KMS-11 (cell line): ENCODE results near the gene PPP1R14D.

ENCODE experiments used
- H2AFZ ChIP-seq: fragments of 200-600 bp; sonication (generic); 2 replicates; pipeline ENCODE4 v1.6.1; 2016; ENCODE audit warnings: antibody characterized with exemption, mixed run types, low read depth
- H3K27ac ChIP-seq: fragments of 200-600 bp; sonication (generic); 2 replicates; pipeline ENCODE4 v1.6.1; 2016; ENCODE audit warnings: mild to moderate bottlenecking, mixed run types
- H3K27me3 ChIP-seq: fragments of 200-600 bp; sonication (generic); 2 replicates; pipeline ENCODE4 v1.6.1; 2017; ENCODE audit warnings: mild to moderate bottlenecking, low read depth, mixed run types, moderate library complexity; ENCODE audit not compliant: insufficient read depth
- H3K36me3 ChIP-seq: fragments of 200-600 bp; sonication (generic); 2 replicates; pipeline ENCODE4 v1.6.1; 2017; ENCODE audit warnings: mild to moderate bottlenecking, mixed run types; ENCODE audit not compliant: insufficient read depth
- H3K4me1 ChIP-seq: fragments of 200-600 bp; sonication (generic); 2 replicates; pipeline ENCODE4 v1.6.1; 2016; ENCODE audit warnings: mild to moderate bottlenecking, low read depth, mixed run types; ENCODE audit not compliant: poor library complexity, severe bottlenecking
- H3K4me2 ChIP-seq: fragments of 200-600 bp; sonication (generic); 2 replicates; pipeline ENCODE4 v1.7.0; 2016; ENCODE audit warnings: mild to moderate bottlenecking, mixed run types
- H3K4me3 ChIP-seq: fragments of 200-600 bp; sonication (generic); IDR thresholded peaks from 2 replicates; pipeline ENCODE4 v1.6.1; 2017; ENCODE audit warnings: low read depth, low read length, mixed read lengths; ENCODE audit not compliant: insufficient read depth
- H3K79me2 ChIP-seq: fragments of 200-600 bp; sonication (generic); 2 replicates; pipeline ENCODE4 v1.6.1; 2016; ENCODE audit warnings: low read depth, mixed run types; ENCODE audit not compliant: insufficient read depth
- H3K9ac ChIP-seq: fragments of 200-600 bp; sonication (generic); 2 replicates; pipeline ENCODE4 v1.6.1; 2016; ENCODE audit warnings: mild to moderate bottlenecking, mixed run types
- H4K20me1 ChIP-seq: fragments of 200-600 bp; sonication (generic); 2 replicates; pipeline ENCODE4 v1.6.1; 2016; ENCODE audit warnings: mild to moderate bottlenecking, mixed run types; ENCODE audit not compliant: insufficient read depth
- CTCF ChIP-seq: fragments of 200-600 bp; sonication (generic); conservative IDR thresholded peaks from 2 replicates; pipeline ENCODE4 v1.6.1; 2017; ENCODE audit warnings: low read depth, mild to moderate bottlenecking, antibody characterized with exemption, low read length, moderate library complexity, mixed read lengths

The PPP1R14D gene

DNA sequence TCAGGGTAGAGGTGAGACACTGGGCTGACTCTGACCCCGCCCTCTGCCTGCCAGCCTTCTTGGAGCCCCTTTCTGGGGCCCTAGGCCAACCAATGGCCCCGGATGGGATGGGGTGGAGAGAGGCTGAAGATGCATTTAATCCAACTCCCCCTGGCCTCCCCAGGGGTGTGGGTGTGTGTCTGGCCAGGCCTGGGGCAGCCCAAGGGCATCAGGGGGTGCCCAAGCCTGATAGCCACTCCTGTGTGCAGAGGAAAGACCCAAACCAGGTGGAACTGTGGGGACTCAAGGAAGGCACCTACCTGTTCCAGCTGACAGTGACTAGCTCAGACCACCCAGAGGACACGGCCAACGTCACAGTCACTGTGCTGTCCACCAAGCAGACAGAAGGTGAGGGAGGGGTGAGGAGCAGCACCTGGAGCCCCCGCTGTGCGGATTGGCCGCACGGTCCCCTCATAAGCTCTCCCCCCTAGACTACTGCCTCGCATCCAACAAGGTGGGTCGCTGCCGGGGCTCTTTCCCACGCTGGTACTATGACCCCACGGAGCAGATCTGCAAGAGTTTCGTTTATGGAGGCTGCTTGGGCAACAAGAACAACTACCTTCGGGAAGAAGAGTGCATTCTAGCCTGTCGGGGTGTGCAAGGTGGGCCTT is 24.9 kb upstream of the PPP1R14D start:
- Histone ChIP-seq H3K9ac (no peak overlapping the region), H3K27me3 (no peaks in the 10 kb centered on the region), H3K4me2 (no peak overlapping the region), H2AFZ (no peak overlapping the region), H3K4me3 (no peak overlapping the region), H3K4me1 (peaks cover 13% of the 10 kb centered on the region), H4K20me1 (no peaks in the 10 kb centered on the region), H3K79me2 (no peaks in the 10 kb centered on the region), H3K27ac (no peak overlapping the region), H3K36me3 (no peaks in the 10 kb centered on the region)
- TF ChIP-seq CTCF: no peak

DNA sequence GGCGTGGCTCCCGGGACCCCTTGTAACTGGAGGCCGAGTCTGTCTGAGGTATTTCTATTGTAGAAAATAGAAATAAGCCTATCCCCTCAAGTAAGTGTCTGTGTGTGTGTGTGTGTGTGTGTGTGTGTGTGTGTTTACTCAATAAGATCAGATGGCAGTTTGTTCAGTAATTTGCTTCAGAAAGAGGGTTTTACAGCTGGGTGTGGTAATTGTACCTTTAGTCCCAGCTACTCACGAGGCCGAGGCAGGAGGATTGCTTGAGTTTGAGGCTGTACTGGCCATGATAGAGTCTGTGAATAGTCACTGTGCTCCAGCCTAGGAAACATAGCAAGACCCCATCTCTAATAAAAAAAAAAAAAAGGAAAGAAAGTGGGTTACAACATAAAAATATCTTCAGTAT is 24.0 kb upstream of the PPP1R14D start:
- H3K9ac ChIP-seq: no peak overlapping the region
- no peak overlapping the region for H3K4me2 ChIP-seq
- no peaks in the 10 kb centered on the region for H3K27me3 ChIP-seq
- no peaks in the 10 kb centered on the region for H4K20me1 ChIP-seq
- H3K27ac ChIP-seq: no peak overlapping the region
- no peak overlapping the region for H2AFZ ChIP-seq
- H3K4me1 ChIP-seq: peaks cover 10% of the 10 kb centered on the region
- no peaks in the 10 kb centered on the region for H3K79me2 ChIP-seq
- no peaks in the 10 kb centered on the region for H3K36me3 ChIP-seq
- no peak for TF ChIP-seq CTCF
- no peak overlapping the region for H3K4me3 ChIP-seq

DNA sequence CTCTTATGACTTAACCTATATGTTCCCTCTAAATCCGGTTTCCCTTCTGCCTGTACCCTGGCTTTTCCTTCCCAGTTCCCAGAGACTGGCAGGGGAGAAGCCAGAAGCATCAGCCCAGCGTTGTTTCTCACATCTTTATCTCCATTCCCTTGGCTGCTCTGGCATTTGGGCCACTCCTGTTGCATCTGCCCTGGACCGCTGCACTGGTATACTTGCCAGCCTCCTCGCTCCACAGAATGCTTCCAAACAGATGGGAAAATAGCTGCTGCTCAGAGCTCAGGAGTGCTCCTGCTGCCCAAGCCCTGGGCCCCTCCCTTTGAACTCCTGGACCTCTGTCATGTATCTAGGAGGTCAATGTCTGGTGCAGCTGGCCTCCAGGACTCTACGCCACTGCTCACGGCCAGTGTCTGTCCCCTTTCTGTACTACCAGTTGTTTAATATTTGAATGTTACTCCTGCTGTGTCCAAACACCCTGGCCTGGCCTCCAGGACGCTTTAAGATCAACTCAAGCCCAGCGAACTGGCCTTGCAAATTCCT is 22.1 kb upstream of the PPP1R14D start:
- Histone ChIP-seq H3K4me3 (no peak overlapping the region), H3K27me3 (no peaks in the 10 kb centered on the region), H3K27ac (no peak overlapping the region), H3K36me3 (no peaks in the 10 kb centered on the region), H3K4me2 (no peak overlapping the region), H4K20me1 (no peaks in the 10 kb centered on the region), H2AFZ (no peak overlapping the region), H3K4me1 (peaks cover 12% of the 10 kb centered on the region), H3K9ac (no peak overlapping the region), H3K79me2 (no peaks in the 10 kb centered on the region)
- TF ChIP-seq CTCF: no peak

DNA sequence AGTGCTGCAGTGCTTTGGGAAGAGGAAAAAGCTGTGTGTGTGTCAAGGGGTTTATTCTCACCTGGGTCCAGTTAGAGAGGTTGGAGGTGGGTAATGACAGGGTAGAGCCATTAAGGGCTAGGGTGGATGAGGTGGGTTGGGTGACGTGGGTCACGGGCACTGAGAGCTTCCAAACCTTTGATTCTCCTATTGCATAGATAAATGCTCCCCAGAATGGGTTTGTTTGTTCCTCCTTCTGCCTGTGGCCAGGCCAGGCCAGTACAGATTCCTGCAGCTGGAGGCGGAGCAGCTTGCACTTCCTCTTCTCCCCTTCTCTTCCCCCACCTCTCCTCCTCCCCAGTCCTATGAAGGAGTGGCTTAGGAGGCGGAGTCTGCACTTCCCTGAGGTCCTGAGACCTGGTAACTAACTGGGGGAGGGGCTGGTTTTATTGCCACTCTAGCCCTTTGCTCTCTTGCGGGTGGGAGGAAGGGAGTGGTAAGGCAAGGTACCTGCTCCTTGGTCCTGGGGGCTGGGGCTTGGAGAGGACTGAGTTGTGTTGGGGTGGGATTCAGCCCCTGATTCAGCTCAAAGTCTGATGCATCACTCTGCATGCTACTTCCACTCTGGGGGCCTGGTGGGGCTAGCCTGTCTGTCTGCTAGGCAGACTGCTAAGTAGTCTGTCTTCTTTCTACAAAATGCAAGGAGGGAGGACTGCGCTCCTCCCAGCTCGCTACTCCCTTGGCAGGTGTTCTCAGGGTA is 18.9 kb upstream of the PPP1R14D start:
- Histone ChIP-seq H2AFZ (no peak overlapping the region), H3K79me2 (no peaks in the 10 kb centered on the region), H3K9ac (no peak overlapping the region)

More for the DNA sequence above, 18.9 kb upstream of the PPP1R14D start:
- no peak overlapping the region for H3K27ac ChIP-seq
- no peaks in the 10 kb centered on the region for H3K36me3 ChIP-seq
- H3K4me3 ChIP-seq: no peak overlapping the region
- peak overlapping the region; percentile 18; the same call in 1 of the 2 replicates for H3K4me2 ChIP-seq
- TF ChIP-seq CTCF: no peak
- no peaks in the 10 kb centered on the region for H4K20me1 ChIP-seq
- H3K4me1 ChIP-seq: peaks cover 12% of the 10 kb centered on the region
- peaks cover 4% of the 10 kb centered on the region for H3K27me3 ChIP-seq
